Raji (cell line): Measurements from ENCODE around the gene FOXO3.

Experiments
- POLR2A ChIP-seq: IDR thresholded peaks from 2 replicates; pipeline ENCODE4 v1.6.1; 2011; ENCODE audit warnings: low read depth, low read length, control low read depth; ENCODE audit not compliant: insufficient read depth

The FOXO3 gene

GRCh38 chr6:108622641-108623298 is 62.1 kb downstream of the FOXO3 start:
- TF ChIP-seq POLR2A, result no peak

- TF ChIP-seq POLR2A, result no peak
Observed at GRCh38 chr6:108623995-108624394, 63.3 kb downstream of the FOXO3 start.

- TF ChIP-seq POLR2A, result no peak
Observed at GRCh38 chr6:108625581-108625980, 64.9 kb downstream of the FOXO3 start.

DNA sequence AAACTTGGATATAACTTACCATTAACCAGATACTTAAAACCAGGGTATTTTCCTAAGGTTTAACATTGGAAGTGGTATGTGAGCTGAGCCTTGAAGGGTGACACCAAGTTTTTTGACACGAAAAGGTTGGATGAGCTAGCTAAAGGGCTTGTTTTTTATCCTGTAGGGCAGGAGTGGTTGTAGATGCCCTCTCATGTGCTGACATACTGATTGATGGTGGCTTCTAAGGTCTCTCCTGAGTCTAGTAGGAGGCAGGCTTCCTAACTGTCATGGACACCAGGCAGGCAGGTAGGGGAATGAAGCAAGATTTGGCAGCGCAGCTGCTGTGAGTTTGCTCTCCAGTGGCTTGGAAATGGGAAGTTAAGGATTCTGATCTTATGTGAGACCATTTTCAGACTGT is 66.1 kb downstream of the FOXO3 start:
- TF ChIP-seq POLR2A, result no peak

GRCh38 chr6:108627692-108628550 is 67.2 kb downstream of the FOXO3 start:
- TF ChIP-seq POLR2A, result no peak

GRCh38 chr6:108630050-108630714 is 69.5 kb downstream of the FOXO3 start:
- TF ChIP-seq POLR2A, result no peak

DNA sequence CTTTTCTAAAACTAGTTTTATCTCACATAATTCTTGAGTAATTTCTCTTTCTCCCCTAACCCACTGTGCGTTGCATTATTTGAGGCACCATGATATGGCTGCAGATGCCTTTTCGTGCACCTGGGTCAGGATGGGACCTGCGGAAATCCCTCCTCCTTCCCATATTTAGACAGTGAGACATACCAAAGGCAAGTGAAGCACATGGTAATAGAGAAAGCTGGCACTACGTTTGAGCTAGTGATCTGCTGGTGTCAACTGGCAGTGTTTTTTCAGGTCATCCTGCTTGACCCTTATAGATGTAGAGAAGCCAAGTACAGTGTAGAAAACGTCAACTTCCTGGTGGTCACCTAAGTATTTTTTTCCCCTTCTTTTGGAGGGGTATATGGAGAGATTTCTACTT is 71.7 kb downstream of the FOXO3 start:
- TF ChIP-seq POLR2A, result no peak

DNA sequence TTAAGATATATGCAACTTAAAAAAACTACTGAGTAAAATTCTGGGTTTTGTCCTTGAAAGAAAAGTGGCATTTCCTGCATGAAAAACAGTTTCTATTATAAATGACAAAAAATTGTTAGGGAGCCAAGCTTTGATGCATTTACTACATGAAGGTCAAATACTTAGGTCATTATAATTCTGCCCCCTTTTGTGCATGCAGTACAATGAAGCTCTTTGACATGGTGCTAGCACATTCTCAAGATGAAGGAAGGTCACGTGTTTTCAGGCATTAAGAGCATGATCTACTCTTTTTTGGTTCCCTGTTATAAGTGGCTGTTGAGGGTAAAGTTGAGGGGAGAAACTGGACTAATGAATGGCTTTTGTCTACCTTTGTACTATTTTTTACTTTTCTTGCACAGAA is 72.7 kb downstream of the FOXO3 start:
- TF ChIP-seq POLR2A, result no peak

GRCh38 chr6:108635505-108636226 is 74.9 kb downstream of the FOXO3 start:
- TF ChIP-seq POLR2A, result no peak

DNA sequence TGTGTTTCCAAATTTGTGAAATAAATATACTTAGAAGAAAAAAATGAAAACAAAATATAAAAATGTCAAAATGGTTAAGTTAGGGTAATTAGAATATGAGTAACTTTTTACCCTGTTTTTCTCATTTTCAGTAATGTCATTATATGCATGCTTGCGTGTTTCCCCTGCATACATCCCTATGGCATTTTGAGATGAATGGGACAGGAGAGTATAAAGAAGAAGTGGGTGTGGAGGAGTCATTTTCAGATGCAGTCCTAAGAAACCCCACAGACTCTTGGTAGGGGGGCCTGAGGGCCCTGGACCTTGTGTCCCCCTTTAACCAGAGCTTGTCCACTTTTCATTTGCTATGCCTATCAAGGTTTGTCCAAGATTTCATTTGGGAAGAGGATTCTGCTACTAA is 77.2 kb downstream of the FOXO3 start:
- no peak for TF ChIP-seq POLR2A

DNA sequence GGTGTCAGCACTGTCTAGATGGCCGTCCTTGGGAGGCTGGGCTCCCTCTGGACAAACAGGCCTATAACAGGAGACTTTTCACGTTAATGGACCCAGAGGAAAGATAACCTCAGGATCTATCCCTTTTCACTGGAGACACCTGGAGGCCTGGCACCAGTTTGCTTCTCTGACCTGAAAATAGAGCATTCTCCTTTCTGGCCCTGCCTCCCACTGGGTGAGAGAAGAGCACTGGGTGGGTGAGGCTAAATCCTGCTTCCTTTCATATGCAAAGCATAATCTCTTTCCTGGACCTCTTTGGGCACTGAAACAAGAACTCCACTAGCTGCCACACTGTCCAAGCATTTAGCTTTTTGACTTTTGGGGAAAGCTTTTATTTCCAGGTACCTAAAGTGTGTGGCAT is 78.3 kb downstream of the FOXO3 start:
- TF ChIP-seq POLR2A, result no peak

DNA sequence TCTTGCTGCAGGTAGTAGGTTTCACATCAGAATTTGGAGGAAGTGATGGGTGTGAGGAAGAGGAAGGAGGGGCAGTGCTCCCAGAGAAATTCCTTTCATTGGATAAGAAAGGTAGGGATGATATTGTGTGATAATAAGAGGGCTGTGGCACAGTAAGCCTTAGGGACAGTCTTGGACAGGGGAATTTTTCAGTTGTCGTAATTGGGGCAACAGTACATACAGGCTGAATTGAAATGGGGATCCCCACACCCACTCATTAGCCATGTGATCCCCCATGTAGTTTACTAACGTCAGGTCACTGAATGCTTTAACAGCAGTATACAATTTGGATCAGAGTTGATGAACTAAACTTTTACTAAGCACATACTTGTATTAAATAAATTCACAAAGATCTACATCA is 79.4 kb downstream of the FOXO3 start:
- TF ChIP-seq POLR2A, result no peak

DNA sequence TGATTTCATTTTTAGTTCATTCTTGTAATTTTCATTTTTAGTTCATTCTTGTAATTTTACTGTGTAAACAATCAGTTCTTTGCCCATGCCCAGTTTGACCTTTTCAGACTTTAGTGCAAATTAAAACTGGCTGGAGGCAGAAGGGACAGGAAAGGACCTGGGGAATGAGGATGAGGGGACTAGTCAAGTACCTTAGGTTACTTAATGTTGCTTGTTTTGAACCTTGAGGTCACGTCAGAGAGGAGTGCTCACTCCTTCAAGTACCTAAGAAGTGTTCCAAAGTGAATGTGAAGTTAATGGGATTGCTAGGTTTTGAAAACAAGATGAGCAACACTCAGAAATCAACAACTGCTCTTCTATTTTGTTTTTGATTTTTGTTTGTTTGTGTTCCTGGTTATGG is 82.5 kb downstream of the FOXO3 start:
- no peak for TF ChIP-seq POLR2A

GRCh38 chr6:108644252-108644651 is 83.5 kb downstream of the FOXO3 start:
- no peak for TF ChIP-seq POLR2A

DNA sequence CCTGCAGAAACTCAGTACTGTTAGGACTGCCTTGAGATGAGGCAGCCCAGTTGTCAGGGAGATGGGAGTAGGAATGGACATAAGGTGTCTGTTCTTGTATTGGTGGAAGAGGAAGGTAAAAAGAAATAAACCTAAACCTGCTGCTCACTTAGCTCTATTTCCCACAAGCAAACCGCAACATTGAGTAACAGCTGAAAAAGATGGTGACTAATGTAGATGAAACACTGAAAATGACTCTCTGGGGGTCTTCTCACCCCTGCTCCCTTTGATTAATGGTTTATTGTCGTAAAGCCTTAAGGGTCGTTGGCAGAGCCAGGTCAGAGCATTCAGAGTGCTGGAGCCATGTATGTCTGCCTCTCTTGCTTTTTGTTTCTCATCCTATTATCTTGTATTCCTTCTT is 87.5 kb downstream of the FOXO3 start:
- TF ChIP-seq POLR2A, result no peak
